GM18951 (cell line): ENCODE data around the gene VPS26C.

Experiments
- POLR2A ChIP-seq: IDR thresholded peaks from 4 replicates; pipeline ENCODE4 v1.6.1; 2011; ENCODE audit warnings: mild to moderate bottlenecking; ENCODE audit not compliant: insufficient read length, insufficient read depth; ENCODE audit errors: extremely low read depth
- in situ Hi-C: fragments of 300-500 bp; cut with MboI; formaldehyde crosslinking; loops from one replicate; pipeline ENCODE4 v1.12.0; 2022; ENCODE audit warnings: low sequenced_read_pairs, mixed read lengths, inconsistent platforms; ENCODE audit not compliant: unreplicated experiment

The VPS26C gene

GRCh38 chr21:37253991-37254390, 13.1 kb downstream of the VPS26C start:
- in situ Hi-C loops = no loop called here
- no peak for TF ChIP-seq POLR2A

- TF ChIP-seq POLR2A = no peak
- in situ Hi-C loops = no loop called here
These were observed 15.9 kb downstream of the VPS26C start for GRCh38 chr21:37251294-37251634.

- no peak for TF ChIP-seq POLR2A
- in situ Hi-C loops = no loop called here
These were observed 17.8 kb downstream of the VPS26C start for GRCh38 chr21:37249112-37249904.

- in situ Hi-C loops = no loop called here
- no peak for TF ChIP-seq POLR2A
These were observed 18.8 kb downstream of the VPS26C start for GRCh38 chr21:37248298-37248697.

GRCh38 chr21:37245151-37245550, 22.0 kb downstream of the VPS26C start:
- no peak for TF ChIP-seq POLR2A
- in situ Hi-C loops = no loop called here

GRCh38 chr21:37244501-37245095, 22.5 kb downstream of the VPS26C start:
- no peak for TF ChIP-seq POLR2A

GRCh38 chr21:37243961-37244360, 23.2 kb downstream of the VPS26C start:
- in situ Hi-C loops = no loop called here
- TF ChIP-seq POLR2A = no peak

More at GRCh38 chr21:37244501-37245095, 22.5 kb downstream of the VPS26C start:
- in situ Hi-C loops = no loop called here

- TF ChIP-seq POLR2A = no peak
- in situ Hi-C loops = no loop called here
These were observed 25.7 kb downstream of the VPS26C start for GRCh38 chr21:37241426-37241825.

GRCh38 chr21:37240978-37241377, 26.2 kb downstream of the VPS26C start:
- in situ Hi-C loops = no loop called here
- TF ChIP-seq POLR2A = no peak

- no peak for TF ChIP-seq POLR2A
- in situ Hi-C loops = no loop called here
These were observed 29.4 kb downstream of the VPS26C start for GRCh38 chr21:37237764-37238163.

GRCh38 chr21:37237346-37237745, 29.8 kb downstream of the VPS26C start:
- in situ Hi-C loops = no loop called here
- no peak for TF ChIP-seq POLR2A

- no peak for TF ChIP-seq POLR2A
- in situ Hi-C loops = no loop called here
These were observed 33.5 kb downstream of the VPS26C start for GRCh38 chr21:37233551-37234146.

- TF ChIP-seq POLR2A = no peak
- in situ Hi-C loops = no loop called here
These were observed 34.7 kb downstream of the VPS26C start for GRCh38 chr21:37232274-37233018.

GRCh38 chr21:37231671-37232070, 35.5 kb downstream of the VPS26C start:
- in situ Hi-C loops = no loop called here
- TF ChIP-seq POLR2A = no peak

- TF ChIP-seq POLR2A = no peak
- in situ Hi-C loops = no loop called here
These were observed 35.9 kb downstream of the VPS26C start for GRCh38 chr21:37231249-37231645.
